Mesendoderm (in vitro differentiated cells): Measurements from ENCODE around the gene TNFSF12.

Source experiments
- DNase-seq: peaks from one replicate; pipeline ENCODE4 v3.0.0; 2013
- H2AK5ac ChIP-seq: 2 replicates; pipeline ENCODE4 v1.6.1; 2013; ENCODE audit warnings: low read length, inconsistent platforms
- H2BK120ac ChIP-seq: 2 replicates; pipeline ENCODE4 v1.6.1; 2013; ENCODE audit warnings: low read depth, mild to moderate bottlenecking, low read length, moderate library complexity, mixed read lengths
- H2BK15ac ChIP-seq: replicated peaks from 2 replicates; pipeline ENCODE4 v1.6.1; 2013; ENCODE audit warnings: low read depth, mild to moderate bottlenecking, moderate library complexity
- H2BK5ac ChIP-seq: 2 replicates; pipeline ENCODE4 v1.6.1; 2013; ENCODE audit warnings: low read length, inconsistent platforms
- H3K18ac ChIP-seq: 2 replicates; pipeline ENCODE4 v1.6.1; 2013; ENCODE audit warnings: mild to moderate bottlenecking, low read length, mixed read lengths
- H3K23ac ChIP-seq: one replicate; pipeline ENCODE4 v1.6.1; 2013; ENCODE audit warnings: low read length
- H3K27ac ChIP-seq: 2 replicates; pipeline ENCODE4 v1.5.1; 2013; ENCODE audit warnings: low read depth, mild to moderate bottlenecking, inconsistent platforms, low read length, moderate library complexity
- H3K27me3 ChIP-seq: 2 replicates; pipeline ENCODE4 v1.6.1; 2013; ENCODE audit warnings: low read length, control low read depth, mild to moderate bottlenecking, inconsistent platforms; ENCODE audit not compliant: insufficient read depth, poor library complexity
- H3K36me3 ChIP-seq: 2 replicates; pipeline ENCODE4 v1.6.1; 2013; ENCODE audit warnings: low read length, inconsistent platforms; ENCODE audit not compliant: control insufficient read depth, insufficient read depth
- H3K4ac ChIP-seq: one replicate; pipeline ENCODE4 v1.6.1; 2013; ENCODE audit warnings: low read depth, mild to moderate bottlenecking, low read length, moderate library complexity
- H3K4me1 ChIP-seq: 2 replicates; pipeline ENCODE4 v1.6.1; 2013; ENCODE audit warnings: low read depth, low read length, inconsistent platforms; ENCODE audit not compliant: control insufficient read depth
- H3K4me2 ChIP-seq: 2 replicates; pipeline ENCODE4 v1.6.1; 2013; ENCODE audit warnings: low read length
- H3K4me3 ChIP-seq: 2 replicates; pipeline ENCODE4 v1.5.1; 2013; ENCODE audit warnings: mild to moderate bottlenecking, low read length
- H3K56ac ChIP-seq: one replicate; pipeline ENCODE4 v1.6.1; 2013; ENCODE audit warnings: low read length
- H3K79me1 ChIP-seq: 2 replicates; pipeline ENCODE4 v1.6.1; 2013; ENCODE audit warnings: low read length, inconsistent platforms
- H3K79me2 ChIP-seq: 2 replicates; pipeline ENCODE4 v1.6.1; 2013; ENCODE audit warnings: mild to moderate bottlenecking, low read length; ENCODE audit not compliant: control insufficient read depth, insufficient read depth
- H3K9ac ChIP-seq: 2 replicates; pipeline ENCODE4 v1.6.1; 2013; ENCODE audit warnings: low read length, inconsistent platforms
- H4K5ac ChIP-seq: one replicate; pipeline ENCODE4 v1.6.1; 2013; ENCODE audit warnings: low read length
- H4K8ac ChIP-seq: one replicate; pipeline ENCODE4 v1.6.1; 2013; ENCODE audit warnings: low read depth, mild to moderate bottlenecking, control low read depth, low read length, moderate library complexity
- WGBS: extraction: QIAGEN DNeasy Blood & Tissue Kit; methylation state at CpG from one replicate; pipeline ENCODE4 v1.1.7; 2013; ENCODE audit warnings: low lambda C conversion rate, missing lambda C conversion rate; ENCODE audit not compliant: insufficient coverage; ENCODE audit errors: extremely low coverage; 5-methylcytosine and 5-hydroxymethylcytosine counted together

The TNFSF12 gene

GRCh38 chr17:7549401-7550055, 670 bp downstream of the TNFSF12 start:
- no peak overlapping the region for H3K27ac ChIP-seq
- H3K27me3 ChIP-seq: no peaks in the 10 kb centered on the region
- no peak overlapping the region for H3K4me2 ChIP-seq
- H3K36me3 ChIP-seq: no peaks in the 10 kb centered on the region
- no peak overlapping the region for H3K18ac ChIP-seq
- no peaks in the 10 kb centered on the region for H3K79me2 ChIP-seq
- H2BK5ac ChIP-seq: no peak overlapping the region
- H4K8ac ChIP-seq: no peak overlapping the region
- H2BK120ac ChIP-seq: no peak overlapping the region
- H3K4ac ChIP-seq: no peak overlapping the region
- no peak overlapping the region for H3K23ac ChIP-seq
- H4K5ac ChIP-seq: no peak overlapping the region
- H2AK5ac ChIP-seq: no peak overlapping the region
- no CpG with 5 or more reads among the region's 20 CpGs for WGBS
- no peak overlapping the region for H3K4me3 ChIP-seq
- no peaks in the 10 kb centered on the region for H3K4me1 ChIP-seq
- no peak overlapping the region for H2BK15ac ChIP-seq
- no peak for DNase-seq
- H3K79me1 ChIP-seq: no peaks in the 10 kb centered on the region
- peak overlapping the region; percentile 95 for H3K56ac ChIP-seq
- peak overlapping the region; percentile 51 for H3K9ac ChIP-seq

- no CpG with 5 or more reads among the region's 6 CpGs for WGBS
Measured at GRCh38 chr17:7550344-7550743, 1.5 kb downstream of the TNFSF12 start.

GRCh38 chr17:7551396-7551795, 2.5 kb downstream of the TNFSF12 start:
- Histone ChIP-seq H3K79me1 (no peaks in the 10 kb centered on the region), H4K8ac (no peak overlapping the region), H3K56ac (no peak overlapping the region), H2BK15ac (no peak overlapping the region), H3K9ac (no peak overlapping the region), H3K79me2 (no peaks in the 10 kb centered on the region), H3K4me2 (no peak overlapping the region), H3K27me3 (no peaks in the 10 kb centered on the region), H3K18ac (no peak overlapping the region), H2BK5ac (no peak overlapping the region), H3K4ac (no peak overlapping the region), H2BK120ac (no peak overlapping the region), H3K27ac (no peak overlapping the region), H2AK5ac (no peak overlapping the region), H3K4me3 (no peak overlapping the region), H3K36me3 (no peaks in the 10 kb centered on the region), H3K23ac (no peak overlapping the region), H4K5ac (no peak overlapping the region), H3K4me1 (no peaks in the 10 kb centered on the region)
- DNase-seq: no peak
- no CpG with 5 or more reads among the region's 4 CpGs for WGBS

More at GRCh38 chr17:7550344-7550743, 1.5 kb downstream of the TNFSF12 start:
- no peaks in the 10 kb centered on the region for H3K36me3 ChIP-seq
- no peak overlapping the region for H2BK5ac ChIP-seq
- no peak overlapping the region for H3K27ac ChIP-seq
- H4K5ac ChIP-seq: no peak overlapping the region
- H2BK15ac ChIP-seq: no peak overlapping the region
- H3K18ac ChIP-seq: no peak overlapping the region
- H4K8ac ChIP-seq: no peak overlapping the region
- no peak overlapping the region for H2AK5ac ChIP-seq
- no peak overlapping the region for H3K4me3 ChIP-seq
- H3K79me2 ChIP-seq: no peaks in the 10 kb centered on the region
- no peak for DNase-seq
- H3K79me1 ChIP-seq: no peaks in the 10 kb centered on the region
- H3K4me1 ChIP-seq: no peaks in the 10 kb centered on the region
- H2BK120ac ChIP-seq: no peak overlapping the region
- H3K9ac ChIP-seq: no peak overlapping the region
- H3K4me2 ChIP-seq: no peak overlapping the region
- H3K56ac ChIP-seq: no peak overlapping the region
- no peaks in the 10 kb centered on the region for H3K27me3 ChIP-seq
- no peak overlapping the region for H3K23ac ChIP-seq
- no peak overlapping the region for H3K4ac ChIP-seq

GRCh38 chr17:7552621-7553051, 3.8 kb downstream of the TNFSF12 start:
- DNase-seq: no peak
- Histone ChIP-seq H3K27me3 (no peaks in the 10 kb centered on the region), H3K9ac (no peak overlapping the region), H4K8ac (no peak overlapping the region), H2BK5ac (no peak overlapping the region), H4K5ac (no peak overlapping the region), H3K36me3 (no peaks in the 10 kb centered on the region), H2BK15ac (no peak overlapping the region), H3K4me3 (no peak overlapping the region), H3K79me1 (no peaks in the 10 kb centered on the region), H3K56ac (no peak overlapping the region), H2AK5ac (no peak overlapping the region), H3K18ac (no peak overlapping the region), H3K23ac (no peak overlapping the region), H3K4ac (no peak overlapping the region), H2BK120ac (no peak overlapping the region), H3K4me2 (no peak overlapping the region), H3K27ac (no peak overlapping the region), H3K4me1 (no peaks in the 10 kb centered on the region), H3K79me2 (no peaks in the 10 kb centered on the region)
- WGBS: no CpG with 5 or more reads among the region's 6 CpGs

GRCh38 chr17:7553356-7553755, 4.5 kb downstream of the TNFSF12 start:
- Histone ChIP-seq H2BK5ac (no peak overlapping the region), H3K9ac (no peak overlapping the region), H3K4me2 (no peak overlapping the region), H3K27ac (no peak overlapping the region), H3K36me3 (no peaks in the 10 kb centered on the region), H3K4ac (no peak overlapping the region), H3K4me1 (no peaks in the 10 kb centered on the region), H2AK5ac (no peak overlapping the region), H3K4me3 (no peak overlapping the region), H3K23ac (peak overlapping the region; percentile 24), H3K27me3 (no peaks in the 10 kb centered on the region), H3K79me1 (no peaks in the 10 kb centered on the region), H3K56ac (no peak overlapping the region), H4K5ac (no peak overlapping the region), H3K79me2 (no peaks in the 10 kb centered on the region), H4K8ac (no peak overlapping the region), H2BK15ac (no peak overlapping the region), H2BK120ac (no peak overlapping the region), H3K18ac (no peak overlapping the region)
- no peak for DNase-seq
- WGBS: no CpG with 5 or more reads among the region's 1 CpG
